NCI-H524 treated with DMSO at 0.1 percent for 48 hours (cell line): ENCODE measurements around the gene SMIM8.
"Not testable (repeated sequence)": the region's sequence is repeated elsewhere in the genome, so short reads cannot be mapped to it uniquely, and the experiment has no call there.

Source experiments
- DNase-seq: peaks from one replicate; lab custom pipeline; 2025; lab: John Stamatoyannopoulos, UW

The SMIM8 gene

GRCh38 chr6:87322304-87323212 is at the start of gene SMIM8:
SMIM8 (plus strand) TSS chr6:87322588; CDS start chr6:87337032, 14,444 bp downstream.
- DNase-seq: no peak

GRCh38 chr6:87274660-87275274 is 47.6 kb upstream of the SMIM8 start:
- DNase-seq: no peak

- DNase-seq: no peak
Measured at GRCh38 chr6:87276624-87277023, 45.8 kb upstream of the SMIM8 start.

- DNase-seq: no peak
Measured at GRCh38 chr6:87277123-87277522, 45.3 kb upstream of the SMIM8 start.

- no peak for DNase-seq
Measured at GRCh38 chr6:87279196-87279595, 43.2 kb upstream of the SMIM8 start.

- DNase-seq: no peak
Measured at GRCh38 chr6:87281426-87281825, 41.0 kb upstream of the SMIM8 start.

- DNase-seq: no peak
Measured at GRCh38 chr6:87282743-87283142, 39.6 kb upstream of the SMIM8 start.

GRCh38 chr6:87283461-87283860 is 38.9 kb upstream of the SMIM8 start:
- DNase-seq: no peak

- DNase-seq: no peak
Measured at GRCh38 chr6:87287251-87287650, 35.1 kb upstream of the SMIM8 start.

GRCh38 chr6:87289571-87289970 is 32.8 kb upstream of the SMIM8 start:
- no peak for DNase-seq

- no peak for DNase-seq
Measured at GRCh38 chr6:87291883-87292282, 30.5 kb upstream of the SMIM8 start.

GRCh38 chr6:87293526-87293925 is 28.9 kb upstream of the SMIM8 start:
- no peak for DNase-seq

- no peak for DNase-seq
Measured at GRCh38 chr6:87297119-87297518, 25.3 kb upstream of the SMIM8 start.

GRCh38 chr6:87301277-87301676 is 21.1 kb upstream of the SMIM8 start:
- DNase-seq: not testable (repeated sequence)

GRCh38 chr6:87308970-87309369 is 13.4 kb upstream of the SMIM8 start:
- no peak for DNase-seq

GRCh38 chr6:87312860-87313259 is 9.5 kb upstream of the SMIM8 start:
- DNase-seq: no peak

- DNase-seq: no peak
Measured at GRCh38 chr6:87315071-87315470, 7.3 kb upstream of the SMIM8 start.

GRCh38 chr6:87319271-87319987 is 3.0 kb upstream of the SMIM8 start:
- DNase-seq: no peak

GRCh38 chr6:87323880-87324279 is 1.5 kb downstream of the SMIM8 start:
- DNase-seq: not testable (repeated sequence)

GRCh38 chr6:87330961-87331360 is 8.6 kb downstream of the SMIM8 start:
- DNase-seq: no peak

- no peak for DNase-seq
Measured at GRCh38 chr6:87333033-87333432, 10.6 kb downstream of the SMIM8 start.

GRCh38 chr6:87333591-87334181 is 11.3 kb downstream of the SMIM8 start:
- no peak for DNase-seq
